CD14-positive monocyte (primary cell): Measurements from ENCODE around the gene EYS. TPM values are rescaled to one million over a fixed set of nuclear protein-coding genes. Genes with fewer than 3 reads are reported as not detected.

ENCODE experiments used
- DNase-seq, 3 donors: peaks; one replicate each; pipeline ENCODE4 v3.0.0-alpha.2; 2011 to 2022
- H2AFZ ChIP-seq: 2 replicates; pipeline ENCODE4 v1.6.0; 2012; ENCODE audit warnings: mild to moderate bottlenecking, low read depth, low read length, inconsistent platforms; ENCODE audit not compliant: insufficient read depth, poor library complexity, severe bottlenecking
- H3K27ac ChIP-seq, 2 donors: 1 replicate in 1 of 2; 2 replicates in 1 of 2; pipeline ENCODE4 v1.5.1; 2012 to 2013; ENCODE audit warnings: low read length in 2 of 2, control low read depth in 1 of 2, inconsistent platforms in 1 of 2, low read depth in 1 of 2, mild to moderate bottlenecking in 1 of 2
- H3K27me3 ChIP-seq, 2 donors: one replicate each; pipeline versions ENCODE4 v1.6.0 to v1.6.1; 2011 to 2013; ENCODE audit warnings: low read length in 2 of 2; ENCODE audit not compliant: control insufficient read depth in 2 of 2, insufficient read depth in 2 of 2
- H3K36me3 ChIP-seq, 2 donors: replicated peaks in 1 of 2; 1 replicate in 1 of 2; 2 replicates in 1 of 2; pipeline versions ENCODE4 v1.5.1 to v1.6.1; 2012 to 2013; ENCODE audit warnings: low read length in 2 of 2, control low read depth in 1 of 2, inconsistent platforms in 1 of 2, mild to moderate bottlenecking in 1 of 2; ENCODE audit not compliant: insufficient read depth in 2 of 2, control insufficient read depth in 1 of 2
- H3K4me1 ChIP-seq, 2 donors: 1 replicate in 1 of 2; 2 replicates in 1 of 2; pipeline versions ENCODE4 v1.5.1 to v1.6.1; 2012 to 2013; ENCODE audit warnings: low read length in 2 of 2, control low read depth in 1 of 2, inconsistent platforms in 1 of 2, mild to moderate bottlenecking in 1 of 2, moderate library complexity in 1 of 2; ENCODE audit not compliant: insufficient read depth in 2 of 2, control insufficient read depth in 1 of 2
- H3K4me2 ChIP-seq: replicated peaks from 2 replicates; pipeline ENCODE3; 2012; ENCODE audit warnings: low read length, moderate library complexity, mild to moderate bottlenecking; ENCODE audit not compliant: poor library complexity, severe bottlenecking; ENCODE audit errors: extremely low read depth
- H3K4me3 ChIP-seq, 3 experiments: fragments of 200-600 bp in 1 of 3; sonication (generic) in 1 of 3; replicated peaks in 1 of 3; 1 replicate in 2 of 3; 2 replicates in 1 of 3; pipeline ENCODE4 v1.5.1; 2011 to 2013; ENCODE audit warnings: low read length in 3 of 3, mild to moderate bottlenecking in 3 of 3, control low read depth in 2 of 3, low read depth in 2 of 3, inconsistent platforms in 1 of 3, moderate library complexity in 1 of 3
- H3K79me2 ChIP-seq: 2 replicates; pipeline ENCODE4 v1.6.0; 2012; ENCODE audit warnings: mild to moderate bottlenecking, control low read depth, inconsistent platforms, low read length, moderate library complexity; ENCODE audit not compliant: insufficient read depth
- H3K9ac ChIP-seq: 2 replicates; pipeline ENCODE4 v1.6.0; 2017; ENCODE audit warnings: low read length, mild to moderate bottlenecking; ENCODE audit not compliant: insufficient read depth, poor library complexity, severe bottlenecking
- H3K9me3 ChIP-seq, 2 donors: replicated peaks in 1 of 2; 1 replicate in 1 of 2; 2 replicates in 1 of 2; pipeline versions ENCODE4 v1.5.1 to v1.6.1; 2012 to 2013; ENCODE audit warnings: low read length in 2 of 2, control low read depth in 1 of 2; ENCODE audit not compliant: control insufficient read depth in 1 of 2, insufficient read depth in 1 of 2
- H4K20me1 ChIP-seq: 2 replicates; pipeline ENCODE4 v1.6.0; 2012; ENCODE audit warnings: mild to moderate bottlenecking, low read length, control low read depth, moderate library complexity; ENCODE audit not compliant: insufficient read depth
- H3K27ac Mint-ChIP-seq, 7 donors: one replicate each; pipeline ENCODE4 v1.8.0; 2020; ENCODE audit warnings: mild to moderate bottlenecking in 7 of 7, mixed read lengths in 7 of 7, moderate library complexity in 6 of 7, inconsistent platforms in 2 of 7
- H3K27me3 Mint-ChIP-seq, 3 donors: one replicate each; pipeline ENCODE4 v1.8.0; 2021 to 2022; ENCODE audit warnings: low read depth in 3 of 3, mild to moderate bottlenecking in 3 of 3, mixed read lengths in 3 of 3, moderate library complexity in 3 of 3, inconsistent platforms in 1 of 3
- H3K36me3 Mint-ChIP-seq, 2 donors: one replicate each; pipeline ENCODE4 v1.8.0; 2020; ENCODE audit warnings: mixed read lengths in 2 of 2, inconsistent platforms in 1 of 2, mild to moderate bottlenecking in 1 of 2
- H3K4me1 Mint-ChIP-seq: one replicate; pipeline ENCODE4 v1.8.0; 2020; ENCODE audit warnings: mild to moderate bottlenecking, mixed read lengths
- H3K4me3 Mint-ChIP-seq, 2 donors: one replicate each; pipeline ENCODE4 v1.8.0; 2020; ENCODE audit warnings: mild to moderate bottlenecking in 2 of 2, mixed read lengths in 2 of 2, moderate library complexity in 1 of 2
- H3K9me3 Mint-ChIP-seq, 7 donors: one replicate each; pipeline ENCODE4 v1.8.0; 2020 to 2022; ENCODE audit warnings: mixed read lengths in 7 of 7, mild to moderate bottlenecking in 6 of 7, moderate library complexity in 6 of 7, inconsistent platforms in 2 of 7
- WGBS: methylation state at CpG from one replicate; pipeline ENCODE4 v1.1.5; 2013; ENCODE audit warnings: missing lambda C conversion rate; ENCODE audit not compliant: insufficient coverage; 5-methylcytosine and 5-hydroxymethylcytosine counted together
- intact Hi-C, 2 donors: fragments of 100-400 bp; cut with micrococcal nuclease; formaldehyde crosslinking; loops; one replicate each; pipeline versions ENCODE4 v1.15.0 to v1.15.1; 2023
- polyA plus RNA-seq, 3 donors: library from polyadenylated mRNA; depleted of rRNA in 1 of 3; unstranded in 2 of 3; stranded (reverse) in 1 of 3; fragments of 300-500 nt in 2 of 3; fragments of >200 nt in 1 of 3; fragmentation: Illumina TruSeq in 2 of 3; gene quantifications; 1 replicate in 2 of 3; 2 replicates in 1 of 3; pipeline ENCODE4 v1.2.3, GENCODE V29; 2012 to 2021
- TF ChIP-seq, protein P1 (sequence below): fragments of 200-600 bp; IDR thresholded peaks from one replicate; pipeline ENCODE4 v1.8.0; 2022; ENCODE audit warnings: antibody characterized with exemption, mild to moderate bottlenecking

The EYS gene
- polyA plus RNA-seq, 3 donors = 0.01 to 0.03 TPM; not detected in 1

DNA sequence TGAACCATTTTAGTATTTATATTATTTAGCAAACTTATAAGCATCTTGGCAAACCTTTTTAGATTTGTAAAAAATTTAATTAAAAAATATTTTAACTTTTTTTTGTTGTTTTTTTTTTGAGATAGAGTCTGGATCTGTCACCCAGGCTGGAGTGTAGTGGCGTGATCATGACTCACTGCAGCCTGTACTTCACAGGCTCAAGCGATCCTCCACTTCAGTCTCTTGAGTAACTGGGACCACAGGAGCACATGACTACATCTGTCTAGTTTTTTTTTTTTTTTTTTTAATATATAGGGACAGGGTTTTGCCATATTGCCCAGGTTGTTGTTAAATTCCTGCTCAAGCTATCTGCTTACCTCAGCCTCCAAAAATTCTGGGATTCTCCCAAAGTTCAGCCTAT, 161.1 kb downstream of the EYS start:
- no peak overlapping the region for H3K4me2 ChIP-seq
- WGBS = no CpG with 5 or more reads among the region's 2 CpGs
- Mint-ChIP-seq H3K36me3 (no peaks in the 10 kb centered on the region), H3K27me3 (no peaks in the 10 kb centered on the region), H3K4me1 (no peaks in the 10 kb centered on the region), H3K9me3 (peaks cover 0 to 7% (median 2%) of the 10 kb centered on the region in 7 donors), H3K4me3 (no peak overlapping the region), H3K27ac (no peak overlapping the region)
- H3K9me3 ChIP-seq = peaks cover 0 to 3% of the 10 kb centered on the region in 2 donors
- H3K79me2 ChIP-seq = no peaks in the 10 kb centered on the region
- TF ChIP-seq, protein P1, sequence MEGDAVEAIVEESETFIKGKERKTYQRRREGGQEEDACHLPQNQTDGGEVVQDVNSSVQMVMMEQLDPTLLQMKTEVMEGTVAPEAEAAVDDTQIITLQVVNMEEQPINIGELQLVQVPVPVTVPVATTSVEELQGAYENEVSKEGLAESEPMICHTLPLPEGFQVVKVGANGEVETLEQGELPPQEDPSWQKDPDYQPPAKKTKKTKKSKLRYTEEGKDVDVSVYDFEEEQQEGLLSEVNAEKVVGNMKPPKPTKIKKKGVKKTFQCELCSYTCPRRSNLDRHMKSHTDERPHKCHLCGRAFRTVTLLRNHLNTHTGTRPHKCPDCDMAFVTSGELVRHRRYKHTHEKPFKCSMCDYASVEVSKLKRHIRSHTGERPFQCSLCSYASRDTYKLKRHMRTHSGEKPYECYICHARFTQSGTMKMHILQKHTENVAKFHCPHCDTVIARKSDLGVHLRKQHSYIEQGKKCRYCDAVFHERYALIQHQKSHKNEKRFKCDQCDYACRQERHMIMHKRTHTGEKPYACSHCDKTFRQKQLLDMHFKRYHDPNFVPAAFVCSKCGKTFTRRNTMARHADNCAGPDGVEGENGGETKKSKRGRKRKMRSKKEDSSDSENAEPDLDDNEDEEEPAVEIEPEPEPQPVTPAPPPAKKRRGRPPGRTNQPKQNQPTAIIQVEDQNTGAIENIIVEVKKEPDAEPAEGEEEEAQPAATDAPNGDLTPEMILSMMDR = no peak
- H3K4me3 ChIP-seq = no peak overlapping the region
- DNase-seq = no peak
- H3K9ac ChIP-seq = no peak overlapping the region
- no peaks in the 10 kb centered on the region for H3K4me1 ChIP-seq
- intact Hi-C loops = no loop called here
- H3K36me3 ChIP-seq = no peaks in the 10 kb centered on the region
- H3K27me3 ChIP-seq = no peaks in the 10 kb centered on the region
- H3K27ac ChIP-seq = no peak overlapping the region
- no peaks in the 10 kb centered on the region for H4K20me1 ChIP-seq
- no peak overlapping the region for H2AFZ ChIP-seq

DNA sequence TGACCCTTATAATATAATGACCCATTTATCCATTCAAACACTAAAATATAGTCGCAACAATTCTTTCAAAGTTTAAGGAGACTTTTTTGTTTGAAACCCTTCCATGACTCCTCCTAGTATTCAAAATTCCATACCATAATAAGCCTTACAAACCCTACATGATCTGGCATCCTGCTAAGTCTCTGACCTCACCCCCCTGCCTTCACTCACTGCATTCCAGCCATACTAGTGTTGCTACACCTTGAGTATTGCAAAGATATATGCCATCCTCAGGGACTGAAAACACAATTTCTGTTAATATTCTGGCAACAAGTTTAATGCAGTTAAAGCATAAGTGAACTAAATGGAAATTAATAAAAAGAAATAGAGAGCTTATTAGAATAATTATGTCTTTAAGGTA, 168.4 kb downstream of the EYS start:
- no peaks in the 10 kb centered on the region for H3K4me1 Mint-ChIP-seq
- no peak overlapping the region for H3K4me3 Mint-ChIP-seq
- H3K9me3 Mint-ChIP-seq = peaks cover 0 to 5% (median 0%) of the 10 kb centered on the region in 7 donors
- H3K36me3 ChIP-seq = no peaks in the 10 kb centered on the region
- DNase-seq = no peak
- H2AFZ ChIP-seq = no peak overlapping the region
- H4K20me1 ChIP-seq = no peaks in the 10 kb centered on the region
- H3K4me2 ChIP-seq = no peak overlapping the region
- no peaks in the 10 kb centered on the region for H3K36me3 Mint-ChIP-seq
- no peaks in the 10 kb centered on the region for H3K27me3 ChIP-seq
- intact Hi-C loops = no loop called here
- no peaks in the 10 kb centered on the region for H3K27me3 Mint-ChIP-seq
- H3K27ac Mint-ChIP-seq = no peak overlapping the region
- H3K4me3 ChIP-seq = no peak overlapping the region
- no peak overlapping the region for H3K9ac ChIP-seq
- WGBS = 100% methylated on average over 1 of the region's 1 CpG
- no peaks in the 10 kb centered on the region for H3K79me2 ChIP-seq
- H3K27ac ChIP-seq = no peak overlapping the region
- H3K4me1 ChIP-seq = no peaks in the 10 kb centered on the region
- peaks cover 0 to 5% of the 10 kb centered on the region in 2 donors for H3K9me3 ChIP-seq
- TF ChIP-seq, protein P1 = no peak
